ENCODE measurements around the gene ERC2.

The ERC2 gene

DNA sequence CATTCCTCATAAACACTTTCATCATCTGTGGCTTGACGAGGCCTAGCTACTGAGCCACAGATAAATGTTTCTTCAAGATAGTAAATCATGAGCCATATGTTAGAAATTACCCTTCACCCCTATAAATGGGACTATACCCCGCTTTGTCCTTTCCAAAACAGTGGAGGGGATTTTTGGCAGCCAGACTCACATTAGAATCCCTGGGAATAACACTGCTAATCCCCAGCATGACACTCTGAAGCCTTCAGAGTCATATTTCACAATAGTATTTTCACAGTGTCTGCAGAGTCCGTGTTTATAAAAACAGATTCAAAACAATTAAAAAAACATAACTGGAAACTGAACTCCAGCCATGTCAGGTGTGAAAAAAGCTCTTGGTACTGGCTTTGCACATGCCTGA, 271.6 kb downstream of the ERC2 start:
- peaks cover 14% of the 10 kb centered on the region for H3K4me1 Mint-ChIP-seq
- H3K9me3 Mint-ChIP-seq, result no peaks in the 10 kb centered on the region
- H3K27me3 Mint-ChIP-seq (ENCODE audit: low read depth), result peaks cover 13% of the 10 kb centered on the region
- TF ChIP-seq, protein P1, sequence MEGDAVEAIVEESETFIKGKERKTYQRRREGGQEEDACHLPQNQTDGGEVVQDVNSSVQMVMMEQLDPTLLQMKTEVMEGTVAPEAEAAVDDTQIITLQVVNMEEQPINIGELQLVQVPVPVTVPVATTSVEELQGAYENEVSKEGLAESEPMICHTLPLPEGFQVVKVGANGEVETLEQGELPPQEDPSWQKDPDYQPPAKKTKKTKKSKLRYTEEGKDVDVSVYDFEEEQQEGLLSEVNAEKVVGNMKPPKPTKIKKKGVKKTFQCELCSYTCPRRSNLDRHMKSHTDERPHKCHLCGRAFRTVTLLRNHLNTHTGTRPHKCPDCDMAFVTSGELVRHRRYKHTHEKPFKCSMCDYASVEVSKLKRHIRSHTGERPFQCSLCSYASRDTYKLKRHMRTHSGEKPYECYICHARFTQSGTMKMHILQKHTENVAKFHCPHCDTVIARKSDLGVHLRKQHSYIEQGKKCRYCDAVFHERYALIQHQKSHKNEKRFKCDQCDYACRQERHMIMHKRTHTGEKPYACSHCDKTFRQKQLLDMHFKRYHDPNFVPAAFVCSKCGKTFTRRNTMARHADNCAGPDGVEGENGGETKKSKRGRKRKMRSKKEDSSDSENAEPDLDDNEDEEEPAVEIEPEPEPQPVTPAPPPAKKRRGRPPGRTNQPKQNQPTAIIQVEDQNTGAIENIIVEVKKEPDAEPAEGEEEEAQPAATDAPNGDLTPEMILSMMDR (IDR thresholded peaks at IDR 0.05; ENCODE audit: unreplicated experiment in 3 of 3), result no peak
- no peaks in the 10 kb centered on the region for H3K36me3 Mint-ChIP-seq (ENCODE audit: low read depth)
- no peak overlapping the region for H3K4me3 Mint-ChIP-seq
- H3K27ac Mint-ChIP-seq, result no peak overlapping the region

DNA sequence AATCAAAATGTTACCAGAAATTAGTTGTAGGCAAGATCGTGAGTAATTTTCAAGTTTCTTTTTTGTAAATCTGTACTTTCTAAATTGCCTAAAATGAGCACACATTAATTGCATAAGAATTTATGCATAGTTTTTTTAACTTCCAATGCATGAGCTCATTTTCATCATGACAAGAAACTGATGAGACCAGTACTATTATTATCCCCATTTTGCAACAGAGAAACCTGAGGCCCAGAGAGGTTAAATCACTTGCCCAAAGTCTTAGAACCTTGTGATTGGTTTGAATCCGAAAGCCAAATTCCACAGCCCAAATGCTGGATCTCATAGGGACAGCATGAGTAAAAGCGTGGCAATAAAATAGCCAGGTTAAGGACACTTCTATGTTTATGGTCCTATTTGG, 274.7 kb downstream of the ERC2 start:
- Mint-ChIP-seq H3K4me1 (peaks cover 14% of the 10 kb centered on the region), H3K27me3 (ENCODE audit: low read depth) (peaks cover 14% of the 10 kb centered on the region), H3K9me3 (no peaks in the 10 kb centered on the region), H3K36me3 (ENCODE audit: low read depth) (no peaks in the 10 kb centered on the region), H3K4me3 (no peak overlapping the region), H3K27ac (no peak overlapping the region)
- TF ChIP-seq, protein P1 (IDR thresholded peaks at IDR 0.05; ENCODE audit: unreplicated experiment in 3 of 3), result no peak

DNA sequence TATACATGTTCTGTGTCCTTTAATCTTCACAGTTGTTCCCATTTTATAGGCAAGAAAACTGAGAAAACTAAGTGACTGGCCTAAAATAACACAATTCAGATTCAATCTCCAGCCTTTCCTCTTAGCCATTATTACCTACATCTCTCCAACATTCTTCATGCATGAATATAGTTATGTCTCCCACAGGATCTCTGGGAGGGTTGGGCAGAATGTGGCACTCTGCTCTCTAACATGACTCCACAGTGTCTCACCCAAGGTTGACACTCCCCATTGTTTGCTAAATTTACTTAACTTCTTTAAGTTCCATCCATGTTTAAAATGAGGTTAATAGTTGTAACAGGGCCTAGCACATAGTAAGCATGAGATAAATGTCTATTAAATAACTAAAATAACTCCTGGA, 276.3 kb downstream of the ERC2 start:
- Mint-ChIP-seq H3K27ac (no peak overlapping the region), H3K27me3 (ENCODE audit: low read depth) (peaks cover 11% of the 10 kb centered on the region), H3K9me3 (no peaks in the 10 kb centered on the region), H3K4me1 (peaks cover 6% of the 10 kb centered on the region), H3K4me3 (no peak overlapping the region), H3K36me3 (ENCODE audit: low read depth) (no peaks in the 10 kb centered on the region)
- TF ChIP-seq, protein P1 (IDR thresholded peaks at IDR 0.05; ENCODE audit: unreplicated experiment in 3 of 3), result no peak

DNA sequence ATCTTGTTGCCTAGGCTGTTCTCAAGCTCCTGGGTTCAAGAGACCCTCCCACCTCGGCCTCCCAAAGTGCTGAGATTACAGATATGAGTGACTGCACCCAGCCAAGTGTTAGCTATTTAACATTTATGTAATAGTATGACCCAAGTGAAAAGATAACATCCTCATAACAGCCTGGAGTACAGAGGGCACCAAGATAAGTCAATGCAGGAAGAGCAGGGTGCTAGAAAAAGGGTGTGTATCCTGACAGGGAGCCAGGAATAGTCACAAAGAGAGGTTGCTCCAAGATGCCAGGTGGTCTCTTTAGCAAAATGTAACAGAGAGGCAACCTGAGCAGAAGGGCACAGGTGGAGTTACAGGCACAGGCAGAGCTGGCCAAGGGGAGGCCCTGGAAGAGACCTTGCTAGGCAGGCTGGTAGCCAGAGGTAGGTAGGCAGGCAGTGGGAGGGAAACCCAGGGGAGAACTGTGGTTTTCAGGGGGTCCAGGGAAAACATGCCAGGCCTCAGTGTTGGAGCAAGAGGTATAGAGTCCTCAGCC, 277.4 kb downstream of the ERC2 start:
- TF ChIP-seq, protein P1 (IDR thresholded peaks at IDR 0.05; ENCODE audit: unreplicated experiment in 3 of 3), result no peak
- Mint-ChIP-seq H3K4me3 (no peak overlapping the region), H3K9me3 (no peaks in the 10 kb centered on the region), H3K4me1 (no peaks in the 10 kb centered on the region), H3K27me3 (ENCODE audit: low read depth) (peaks cover 11% of the 10 kb centered on the region), H3K36me3 (ENCODE audit: low read depth) (no peaks in the 10 kb centered on the region), H3K27ac (no peak overlapping the region)

DNA sequence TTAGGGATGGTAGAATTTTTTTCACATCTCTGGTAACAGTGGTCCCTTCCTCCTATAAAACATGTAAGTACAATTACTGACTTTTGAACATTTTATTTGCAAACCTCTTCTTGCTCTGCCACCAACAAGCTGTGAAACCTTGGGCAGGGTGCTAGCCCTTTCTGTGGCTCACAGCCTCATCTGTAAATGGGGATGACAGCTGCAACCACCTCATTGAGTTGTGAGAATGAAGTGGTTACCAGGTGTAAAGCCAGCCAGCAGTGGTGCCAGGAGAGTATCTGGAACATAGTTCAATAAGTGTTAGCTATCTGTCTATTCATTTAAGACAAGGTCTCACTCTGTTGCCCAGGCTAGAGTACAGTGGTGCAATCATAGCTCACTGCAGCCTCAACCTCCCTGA, 278.1 kb downstream of the ERC2 start:
- Mint-ChIP-seq H3K9me3 (no peaks in the 10 kb centered on the region), H3K36me3 (ENCODE audit: low read depth) (no peaks in the 10 kb centered on the region), H3K4me3 (no peak overlapping the region), H3K27ac (no peak overlapping the region), H3K4me1 (no peaks in the 10 kb centered on the region), H3K27me3 (ENCODE audit: low read depth) (peaks cover 11% of the 10 kb centered on the region)
- TF ChIP-seq, protein P1 (IDR thresholded peaks at IDR 0.05; ENCODE audit: unreplicated experiment in 3 of 3), result no peak

DNA sequence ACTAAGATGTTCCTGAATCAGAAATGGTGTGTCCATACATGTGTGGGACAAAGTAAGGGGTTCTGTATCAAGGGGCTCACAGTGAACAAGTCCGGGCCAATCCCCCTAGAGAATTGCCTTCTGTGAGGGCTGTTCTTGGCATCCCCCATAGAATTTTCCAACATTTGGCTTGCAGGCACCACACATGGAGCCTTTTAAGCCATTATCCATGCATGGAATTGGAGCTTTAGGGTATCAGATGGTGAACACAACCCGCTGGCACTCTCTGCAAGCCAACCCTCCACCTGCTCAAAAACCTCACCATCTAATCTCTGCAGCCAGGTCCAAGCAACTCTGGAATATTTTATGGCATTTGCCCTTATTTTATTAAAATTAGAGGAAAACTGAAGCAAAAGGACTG, 278.7 kb downstream of the ERC2 start:
- Mint-ChIP-seq H3K4me1 (no peaks in the 10 kb centered on the region), H3K9me3 (no peaks in the 10 kb centered on the region), H3K27ac (no peak overlapping the region), H3K27me3 (ENCODE audit: low read depth) (peaks cover 11% of the 10 kb centered on the region), H3K36me3 (ENCODE audit: low read depth) (no peaks in the 10 kb centered on the region), H3K4me3 (no peak overlapping the region)
- TF ChIP-seq, protein P1 (IDR thresholded peaks at IDR 0.05; ENCODE audit: unreplicated experiment in 3 of 3), result no peak
